Adipocyte (in vitro differentiated cells): ENCODE data around the gene CENPP.

Experiments
- DNase-seq: peaks from one replicate; pipeline ENCODE4 v3.0.0-alpha.2; 2015; ENCODE audit warnings: low read depth
- H3K27me3 ChIP-seq: replicated peaks from 2 replicates; pipeline ENCODE4 v1.7.0; 2013; ENCODE audit warnings: mild to moderate bottlenecking, low read length, moderate library complexity; ENCODE audit not compliant: control insufficient read depth, insufficient read depth
- H3K36me3 ChIP-seq: 2 replicates; pipeline ENCODE4 v1.7.0; 2013; ENCODE audit warnings: low read length, mild to moderate bottlenecking, moderate library complexity; ENCODE audit not compliant: control insufficient read depth, insufficient read depth, severe bottlenecking
- H3K4me1 ChIP-seq: 2 replicates; pipeline ENCODE4 v1.7.0; 2013; ENCODE audit warnings: mild to moderate bottlenecking, low read length, moderate library complexity; ENCODE audit not compliant: control insufficient read depth, insufficient read depth
- H3K4me3 ChIP-seq: 2 replicates; pipeline ENCODE4 v1.7.0; 2013; ENCODE audit warnings: mild to moderate bottlenecking, low read length, moderate library complexity
- H3K9ac ChIP-seq: 2 replicates; pipeline ENCODE4 v1.7.0; 2013; ENCODE audit warnings: mild to moderate bottlenecking, low read length, moderate library complexity
- H3K9me3 ChIP-seq: 2 replicates; pipeline ENCODE4 v1.7.0; 2013; ENCODE audit warnings: mild to moderate bottlenecking, low read length, moderate library complexity; ENCODE audit not compliant: control insufficient read depth

CENPP gene

GRCh38 chr9:92647671-92648473 is 322.1 kb downstream of the CENPP start:
- Histone ChIP-seq H3K9ac (no peak overlapping the region), H3K4me3 (no peak overlapping the region), H3K4me1 (peaks cover 18% of the 10 kb centered on the region), H3K36me3 (peaks cover 68% of the 10 kb centered on the region), H3K9me3 (no peaks in the 10 kb centered on the region), H3K27me3 (no peaks in the 10 kb centered on the region)
- no peak for DNase-seq

DNA sequence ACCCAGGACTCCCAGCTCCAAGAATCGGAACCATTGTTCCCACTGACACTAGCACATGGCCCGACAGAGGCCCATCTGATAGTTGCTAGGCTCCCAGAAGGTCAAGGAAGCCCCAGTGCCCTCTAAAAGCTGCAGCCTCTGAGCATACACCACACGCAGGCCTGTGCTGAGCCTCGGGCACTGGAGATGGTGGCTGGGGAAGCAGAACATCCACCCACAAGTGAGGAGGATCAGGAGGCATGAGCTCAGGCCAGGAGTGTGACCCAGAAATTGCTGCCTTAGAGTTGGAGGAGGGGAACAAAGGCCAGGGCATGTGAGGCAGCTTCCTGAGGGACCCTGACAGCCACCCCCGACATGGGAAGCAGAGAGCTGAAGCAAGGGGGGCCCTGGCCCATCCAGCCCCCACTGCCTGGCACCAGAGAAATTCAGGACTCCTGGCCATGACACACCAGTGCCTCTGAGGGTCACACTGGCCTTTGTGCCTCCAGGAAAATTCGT is 322.8 kb downstream of the CENPP start:
- no peaks in the 10 kb centered on the region for H3K27me3 ChIP-seq
- H3K9me3 ChIP-seq, result no peaks in the 10 kb centered on the region
- H3K36me3 ChIP-seq, result peaks cover 61% of the 10 kb centered on the region
- H3K4me1 ChIP-seq, result peaks cover 20% of the 10 kb centered on the region
- no peak overlapping the region for H3K9ac ChIP-seq
- H3K4me3 ChIP-seq, result no peak overlapping the region
- DNase-seq, result no peak

DNA sequence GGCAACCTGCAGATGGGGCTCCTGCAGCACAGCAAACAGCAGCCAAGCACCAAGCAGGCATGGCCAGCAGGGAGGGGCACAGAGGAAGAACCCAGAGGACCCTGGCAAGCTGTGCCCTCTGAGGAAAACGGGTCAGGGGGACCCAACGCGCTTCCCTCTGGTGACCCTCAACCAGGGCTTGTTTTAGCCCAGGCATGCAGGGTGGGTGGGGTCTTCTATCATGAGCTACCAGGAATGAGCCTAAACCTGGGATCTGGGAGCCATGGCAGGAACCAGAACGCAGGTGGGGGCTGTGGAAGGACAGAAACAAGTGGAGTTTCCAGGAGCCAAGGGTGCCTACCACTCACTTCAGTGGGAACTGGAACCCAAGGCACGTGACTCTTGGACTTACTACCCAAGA is 323.3 kb downstream of the CENPP start:
- DNase-seq, result no peak
- H3K9me3 ChIP-seq, result no peaks in the 10 kb centered on the region
- no peak overlapping the region for H3K9ac ChIP-seq
- peaks cover 61% of the 10 kb centered on the region for H3K36me3 ChIP-seq
- H3K27me3 ChIP-seq, result no peaks in the 10 kb centered on the region
- H3K4me3 ChIP-seq, result no peak overlapping the region
- peaks cover 20% of the 10 kb centered on the region for H3K4me1 ChIP-seq

GRCh38 chr9:92650296-92650695 is 324.5 kb downstream of the CENPP start:
- Histone ChIP-seq H3K36me3 (peaks cover 53% of the 10 kb centered on the region), H3K4me1 (peaks cover 30% of the 10 kb centered on the region), H3K9me3 (no peaks in the 10 kb centered on the region), H3K27me3 (no peaks in the 10 kb centered on the region), H3K9ac (peak overlapping the region; percentile 39), H3K4me3 (peak overlapping the region; percentile 22)
- no peak for DNase-seq

DNA sequence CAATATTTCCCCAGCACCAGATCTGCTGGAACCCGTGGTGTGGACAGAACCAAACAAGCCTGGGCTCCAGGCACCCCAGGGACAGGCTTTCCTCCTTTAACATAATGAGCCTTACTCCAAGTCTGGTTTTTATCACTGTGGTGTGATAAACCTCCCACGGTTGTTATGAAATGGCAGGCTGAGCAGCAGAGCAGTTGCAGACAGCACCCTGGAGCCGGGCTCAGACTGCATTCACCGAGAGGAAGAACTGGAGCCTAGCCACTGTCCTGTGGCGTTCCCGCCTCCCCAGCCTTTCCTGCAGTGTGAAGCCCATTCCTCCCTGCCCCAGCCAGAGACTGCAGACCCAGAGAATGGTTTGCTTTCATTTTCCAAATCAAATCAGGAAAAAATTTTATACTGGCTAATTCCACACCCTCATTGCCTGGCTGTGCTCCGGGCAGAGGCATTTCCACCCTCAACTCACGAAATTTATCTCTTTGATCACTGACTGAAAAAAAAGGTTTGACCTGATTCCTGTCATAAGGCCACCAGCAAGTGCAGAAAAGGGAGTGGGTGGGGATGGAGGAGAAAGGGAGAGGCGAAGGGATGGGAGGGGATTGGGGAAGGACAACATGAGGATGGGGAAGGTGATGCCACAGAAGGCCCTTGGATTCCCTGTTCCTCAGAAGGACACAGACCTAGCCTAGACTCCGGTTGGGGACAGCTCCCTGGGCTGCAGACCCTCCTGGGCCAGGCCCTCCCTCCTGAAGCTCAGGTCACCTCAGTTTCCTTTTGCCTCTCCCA is 325.3 kb downstream of the CENPP start:
- DNase-seq, result peak; percentile 61
- Histone ChIP-seq H3K36me3 (peaks cover 52% of the 10 kb centered on the region), H3K9ac (peak overlapping the region; percentile 39), H3K4me1 (peaks cover 33% of the 10 kb centered on the region), H3K4me3 (peak overlapping the region; percentile 22), H3K27me3 (no peaks in the 10 kb centered on the region), H3K9me3 (no peaks in the 10 kb centered on the region)

DNA sequence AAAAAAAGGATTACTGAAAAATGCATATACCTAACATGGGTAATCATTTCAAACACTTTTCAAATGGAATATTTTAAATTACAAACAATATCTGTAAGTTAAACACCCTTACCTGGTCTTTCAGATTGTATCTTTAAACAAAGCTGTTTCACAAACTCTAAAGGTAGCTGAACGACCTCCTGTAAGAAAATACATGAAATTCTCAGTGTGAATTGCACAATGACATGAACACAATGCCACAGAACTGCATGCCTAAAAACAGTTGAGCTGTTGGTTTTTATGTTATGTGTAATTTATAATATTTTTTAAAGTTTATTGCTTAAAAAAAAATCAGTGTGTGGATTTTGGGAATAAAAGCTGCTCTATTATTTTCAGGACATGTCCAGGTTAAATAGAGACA is 326.7 kb downstream of the CENPP start:
- Histone ChIP-seq H3K27me3 (no peaks in the 10 kb centered on the region), H3K4me1 (peaks cover 36% of the 10 kb centered on the region), H3K4me3 (no peak overlapping the region), H3K9me3 (no peaks in the 10 kb centered on the region), H3K36me3 (peaks cover 49% of the 10 kb centered on the region), H3K9ac (peak overlapping the region; percentile 29)
- DNase-seq, result peak; percentile 16

- H3K4me1 ChIP-seq, result peaks cover 42% of the 10 kb centered on the region
- peaks cover 35% of the 10 kb centered on the region for H3K36me3 ChIP-seq
- no peaks in the 10 kb centered on the region for H3K27me3 ChIP-seq
- DNase-seq, result no peak
- H3K9ac ChIP-seq, result peak overlapping the region; percentile 34
- H3K4me3 ChIP-seq, result no peak overlapping the region
- H3K9me3 ChIP-seq, result no peaks in the 10 kb centered on the region
Measured at GRCh38 chr9:92654481-92655301, 328.9 kb downstream of the CENPP start.

- no peak overlapping the region for H3K9ac ChIP-seq
- H3K4me1 ChIP-seq, result peaks cover 40% of the 10 kb centered on the region
- peaks cover 35% of the 10 kb centered on the region for H3K36me3 ChIP-seq
- H3K4me3 ChIP-seq, result no peak overlapping the region
- no peaks in the 10 kb centered on the region for H3K27me3 ChIP-seq
- no peaks in the 10 kb centered on the region for H3K9me3 ChIP-seq
- DNase-seq, result no peak
Measured at GRCh38 chr9:92655366-92655765, 329.6 kb downstream of the CENPP start.

DNA sequence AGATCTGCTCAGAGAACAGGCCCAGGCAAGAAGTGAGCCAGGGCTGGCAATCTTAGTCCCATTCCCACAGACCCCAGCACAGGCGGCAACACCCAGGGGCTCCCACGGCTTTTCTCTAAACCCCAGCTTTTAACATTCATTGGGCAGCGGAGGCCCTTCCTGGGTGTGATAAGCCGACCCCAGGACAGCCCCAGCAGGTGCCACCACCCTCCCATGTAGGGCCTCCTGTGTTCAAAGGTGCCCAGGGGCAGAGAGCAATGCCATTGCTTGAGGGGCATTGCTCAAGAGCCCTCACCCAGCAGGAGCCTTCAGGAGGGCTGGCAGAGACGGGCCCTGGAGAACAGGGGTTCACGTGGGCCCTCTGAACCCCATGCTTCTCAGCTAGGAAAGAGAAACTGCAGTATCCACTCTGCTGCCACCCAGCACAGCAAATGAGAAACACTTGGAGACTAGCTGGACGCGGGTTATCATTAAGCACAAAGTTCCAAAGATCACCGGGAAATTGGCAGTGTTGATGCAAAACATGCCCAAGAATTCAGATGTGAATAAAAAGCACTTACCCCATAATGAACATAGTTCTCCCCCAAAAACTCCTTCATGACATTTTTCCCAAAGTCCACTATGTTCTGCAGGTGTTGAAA is 330.3 kb downstream of the CENPP start:
- no peak overlapping the region for H3K4me3 ChIP-seq
- H3K9me3 ChIP-seq, result no peaks in the 10 kb centered on the region
- DNase-seq, result no peak
- H3K36me3 ChIP-seq, result peaks cover 35% of the 10 kb centered on the region
- no peak overlapping the region for H3K9ac ChIP-seq
- peaks cover 33% of the 10 kb centered on the region for H3K4me1 ChIP-seq
- H3K27me3 ChIP-seq, result no peaks in the 10 kb centered on the region

- H3K36me3 ChIP-seq, result peaks cover 35% of the 10 kb centered on the region
- DNase-seq, result no peak
- no peaks in the 10 kb centered on the region for H3K9me3 ChIP-seq
- no peaks in the 10 kb centered on the region for H3K27me3 ChIP-seq
- H3K4me3 ChIP-seq, result no peak overlapping the region
- peaks cover 28% of the 10 kb centered on the region for H3K4me1 ChIP-seq
- no peak overlapping the region for H3K9ac ChIP-seq
Measured at GRCh38 chr9:92656537-92656925, 330.8 kb downstream of the CENPP start.
